GM19372 (cell line): Measurements from ENCODE around the gene EIF4EBP2.

Experiments used
- ATAC-seq: cut with Tn5 transposase; IDR thresholded peaks from one replicate; pipeline ENCODE4 v1.9.1; 2021; ENCODE audit warnings: mild to moderate bottlenecking, low read depth, moderate library complexity; ENCODE audit not compliant: unreplicated experiment

The EIF4EBP2 gene

DNA sequence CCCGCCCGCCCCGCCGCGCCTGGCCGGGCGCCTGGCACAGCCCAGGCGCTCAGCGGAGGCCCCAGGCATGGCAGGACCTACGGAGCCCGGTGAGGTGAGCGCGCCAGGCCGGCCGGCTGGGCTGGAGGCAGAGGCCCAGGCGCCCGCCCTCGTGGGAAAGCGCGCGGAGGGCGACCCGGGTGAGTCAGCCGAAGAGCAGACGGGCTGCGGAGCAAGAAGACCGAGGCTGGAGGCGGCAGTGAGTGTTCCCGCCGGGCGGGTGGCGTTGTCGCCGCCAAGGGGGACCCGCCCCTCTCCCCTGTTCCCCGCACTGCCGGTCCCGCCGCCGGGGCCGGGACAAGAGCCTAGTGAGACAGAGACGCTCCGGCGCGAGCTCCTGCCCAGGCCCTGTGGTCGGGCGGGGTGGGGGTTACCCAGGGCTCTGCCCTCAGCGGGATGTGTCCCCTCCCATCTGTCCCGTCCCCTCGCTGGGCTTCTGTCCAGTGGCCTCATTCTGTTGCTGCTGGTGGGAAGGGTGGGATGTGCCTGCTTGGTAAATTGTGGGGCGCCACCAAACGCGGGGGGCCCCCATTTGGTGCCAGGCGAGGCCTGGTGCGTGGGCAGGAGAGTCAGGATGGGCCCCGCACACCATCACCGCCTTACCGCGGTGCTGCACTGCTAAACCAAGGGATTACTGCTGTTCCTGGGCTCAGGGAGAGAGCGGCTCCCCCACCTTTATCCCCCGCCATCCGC, 54.5 kb downstream of the EIF4EBP2 start:
- no peak for ATAC-seq

DNA sequence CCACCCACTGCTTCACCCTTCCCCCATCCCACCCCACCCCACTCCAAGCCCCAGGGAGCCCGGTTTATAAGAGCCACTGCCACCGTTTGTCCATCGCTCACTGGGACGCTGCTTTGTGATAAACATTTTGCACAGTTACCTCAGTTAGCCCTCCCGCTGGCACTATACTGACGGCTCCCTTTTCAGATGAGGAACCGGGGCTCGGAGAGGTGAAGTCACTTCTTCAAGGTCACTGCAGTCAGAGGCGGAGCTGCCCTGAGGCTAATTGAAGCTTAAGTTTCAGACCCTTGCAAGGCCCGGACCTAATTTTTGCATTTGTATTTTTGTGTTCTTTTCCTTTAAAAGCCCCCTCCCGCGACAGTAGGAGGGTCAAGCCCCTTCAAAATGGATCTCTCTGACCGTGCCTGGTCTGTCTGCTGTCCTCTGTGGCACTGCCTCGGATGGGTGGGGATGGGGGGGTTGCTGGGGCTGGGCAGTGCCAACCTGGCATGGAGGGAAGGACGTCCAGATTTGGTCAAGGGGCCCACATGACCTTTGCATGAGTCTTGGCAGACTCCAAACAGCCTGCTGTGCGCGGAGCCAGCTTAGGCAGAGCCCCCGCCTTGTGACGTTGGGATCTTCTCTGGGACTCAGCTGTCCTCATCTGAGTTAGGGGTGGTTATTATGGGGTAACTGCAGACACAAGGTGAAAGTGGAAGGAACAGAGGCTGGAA, 55.3 kb downstream of the EIF4EBP2 start:
- no peak for ATAC-seq

DNA sequence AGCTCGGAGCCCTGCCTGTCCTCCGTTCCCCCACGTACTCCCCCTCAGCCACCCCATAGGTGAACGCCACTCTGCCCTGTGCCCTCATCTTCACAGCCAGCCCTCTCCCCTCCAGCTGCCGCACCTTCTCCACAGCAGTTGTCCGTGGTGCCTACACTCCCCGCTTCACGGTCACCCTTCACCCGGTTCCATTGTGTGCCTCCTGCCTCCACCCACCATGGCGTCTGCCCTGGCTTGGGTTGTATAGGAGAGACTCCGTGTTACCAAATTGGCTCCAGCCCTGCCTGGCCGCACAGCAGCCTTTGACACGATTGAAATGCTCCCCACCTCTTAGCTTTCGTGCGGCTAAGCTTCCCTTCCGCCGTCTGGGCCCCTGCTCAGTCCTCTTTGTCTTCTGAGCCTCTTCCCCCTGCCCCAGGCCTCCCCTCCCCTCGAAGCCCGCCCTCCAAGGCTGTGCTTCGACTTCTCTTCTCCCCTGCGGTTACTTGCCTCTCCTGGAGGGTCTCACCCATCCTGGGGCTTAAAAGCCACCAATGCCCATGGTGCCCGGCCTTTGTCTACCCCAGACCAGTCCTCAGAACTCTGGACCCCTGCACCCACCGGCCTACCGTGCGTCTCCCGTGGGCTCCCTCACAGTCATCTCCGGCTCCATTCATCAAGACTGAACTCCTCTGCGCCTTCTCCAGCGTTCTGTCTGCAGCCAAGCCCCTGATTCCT, 56.0 kb downstream of the EIF4EBP2 start:
- ATAC-seq = no peak

GRCh38 chr10:70461397-70462348, 57.7 kb downstream of the EIF4EBP2 start:
- no peak for ATAC-seq

- ATAC-seq = no peak
Observed at GRCh38 chr10:70462349-70462984, 58.5 kb downstream of the EIF4EBP2 start.

DNA sequence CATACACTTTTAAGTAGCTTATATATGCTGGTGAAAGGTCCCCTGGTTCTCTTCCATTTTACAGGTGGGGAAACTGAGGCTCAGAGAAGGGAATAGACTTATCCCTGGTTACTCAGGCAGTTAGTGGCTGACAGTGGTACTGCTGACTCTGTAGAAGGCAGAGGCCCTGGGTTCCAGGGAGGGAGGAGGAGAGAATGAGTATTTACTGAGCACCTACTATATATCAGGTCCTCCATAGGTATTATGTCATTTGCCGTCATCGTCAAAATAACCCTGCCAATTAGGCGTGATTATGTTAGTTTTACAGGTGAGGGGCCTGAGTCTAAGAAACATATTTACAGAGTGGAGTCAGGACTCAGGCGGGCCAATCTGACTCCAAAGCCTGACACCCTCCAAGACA, 61.3 kb downstream of the EIF4EBP2 start:
- ATAC-seq = no peak

DNA sequence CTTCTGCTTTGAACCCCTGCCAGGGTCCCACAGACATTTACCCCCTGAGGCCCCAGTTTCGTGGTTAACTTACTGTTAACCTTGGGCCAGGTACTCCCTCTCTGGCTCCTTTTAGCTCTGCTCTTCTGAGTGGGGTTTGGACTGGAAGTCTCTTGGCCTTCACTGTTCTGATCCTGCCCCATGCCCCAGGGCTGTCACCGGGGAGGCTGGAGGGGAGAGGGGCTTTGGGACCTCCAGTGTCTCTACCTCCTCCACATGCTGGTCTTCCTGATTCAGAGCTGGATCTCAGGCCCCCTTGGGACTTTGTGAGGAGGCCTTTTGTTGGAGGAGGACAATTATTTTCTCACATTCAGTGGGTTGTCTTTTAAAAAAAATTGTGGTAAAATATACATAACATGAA, 61.9 kb downstream of the EIF4EBP2 start:
- no peak for ATAC-seq

- no peak for ATAC-seq
Observed at GRCh38 chr10:70466951-70467350, 63.0 kb downstream of the EIF4EBP2 start.

DNA sequence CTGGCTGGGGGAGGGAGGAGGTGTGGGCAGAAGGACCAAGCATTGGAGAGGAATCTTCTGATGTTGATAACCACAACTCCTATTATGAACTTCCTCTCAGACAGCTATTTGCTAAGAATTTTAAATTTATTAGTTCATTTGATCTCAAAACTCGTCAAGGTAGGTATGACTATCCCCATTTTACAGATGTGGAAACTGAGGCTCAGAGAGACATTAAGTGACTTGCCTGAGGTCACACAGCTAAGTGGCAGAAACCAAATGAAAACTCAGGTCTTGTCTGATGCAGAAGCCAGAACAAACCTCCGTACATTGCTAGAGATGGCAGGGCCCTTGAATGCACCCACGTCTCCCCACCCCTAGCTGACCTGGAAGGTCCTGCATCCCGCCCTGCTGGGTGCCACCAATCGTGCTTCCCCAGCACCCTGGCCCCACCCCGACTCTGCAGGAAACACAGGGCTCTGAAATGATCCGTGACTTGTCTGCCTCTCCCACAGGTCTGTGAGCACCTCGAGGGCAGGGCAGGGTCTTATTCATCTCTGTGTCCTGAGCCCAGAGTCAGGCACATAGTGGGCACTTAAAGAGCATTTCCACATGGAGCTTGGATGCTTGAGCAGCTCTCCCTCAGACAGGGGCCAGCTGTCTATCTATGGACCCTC, 69.0 kb downstream of the EIF4EBP2 start:
- no peak for ATAC-seq

DNA sequence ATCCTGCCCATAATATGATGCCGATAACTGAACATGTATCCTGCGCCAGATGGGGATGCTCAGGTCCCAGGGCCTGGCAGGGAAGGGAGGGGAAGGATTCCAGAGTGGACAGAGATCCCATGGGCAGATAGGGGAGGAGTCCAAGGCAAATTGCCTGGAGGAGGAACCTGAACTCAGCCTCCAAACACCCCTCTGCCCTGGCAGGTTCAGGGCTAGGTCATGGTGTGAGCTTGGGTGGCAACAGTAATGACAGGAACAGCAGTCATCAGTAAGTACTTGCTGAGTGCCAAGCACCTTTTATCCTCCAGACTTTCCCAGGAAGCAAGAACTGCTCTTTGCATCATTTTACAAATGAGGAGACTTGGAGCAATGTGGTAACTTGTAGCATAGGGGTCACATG, 70.8 kb downstream of the EIF4EBP2 start:
- no peak for ATAC-seq

- no peak for ATAC-seq
Observed at GRCh38 chr10:70475661-70476060, 71.7 kb downstream of the EIF4EBP2 start.

DNA sequence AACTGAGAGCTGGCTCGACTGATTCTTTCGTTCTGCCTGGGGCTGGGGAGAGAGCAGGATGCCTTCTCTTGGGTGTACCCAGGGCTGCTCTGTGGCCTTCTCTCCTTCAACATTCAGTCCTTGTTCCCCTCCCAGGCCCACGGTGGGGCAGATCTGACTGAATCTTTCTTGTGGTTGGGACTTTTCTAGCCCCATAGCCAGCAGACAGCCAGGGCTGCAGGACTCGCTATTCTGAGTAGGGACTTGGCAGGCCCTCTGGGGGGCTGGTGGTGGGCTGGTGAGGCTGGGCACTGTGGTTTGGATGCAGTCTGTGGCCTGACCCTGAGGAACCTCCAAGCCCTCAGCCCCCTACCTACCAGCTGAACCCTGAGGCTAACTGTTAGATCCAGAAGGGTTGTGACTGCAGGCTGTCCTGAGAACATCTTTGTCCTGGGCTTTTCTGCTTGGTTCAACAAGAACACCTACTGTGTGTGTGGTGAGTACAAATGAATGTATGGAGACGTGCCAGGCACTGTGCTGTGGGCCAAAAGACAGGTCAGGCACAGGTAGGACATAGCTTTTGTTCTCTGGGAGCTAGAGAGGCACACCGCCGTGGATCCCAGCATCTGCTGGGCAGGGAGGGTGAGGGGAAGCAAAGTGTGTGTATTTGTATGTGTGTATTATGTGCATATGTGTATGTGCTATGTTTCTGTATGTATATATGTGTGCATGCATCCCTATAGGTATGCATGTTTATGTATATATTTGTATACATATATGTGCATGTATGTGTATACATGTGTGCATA, 72.5 kb downstream of the EIF4EBP2 start:
- ATAC-seq = no peak

GRCh38 chr10:70477661-70478162, 73.8 kb downstream of the EIF4EBP2 start:
- ATAC-seq = no peak
